HepG2 (cell line): Measurements from ENCODE around the gene ACAP2. TPM values are rescaled to one million over a fixed set of nuclear protein-coding genes. Genes with fewer than 3 reads are reported as not detected.

Experiments used
- ATF7 ChIP-seq, 2 experiments: fragments of 450-650 bp in 1 of 2; sonication (generic) in 1 of 2; formaldehyde crosslinking in 1 of 2; IDR thresholded peaks; 2 replicates each; pipeline versions ENCODE4 v1.4.0 to v1.6.1; 2016 to 2020; ENCODE audit warnings: antibody characterized with exemption in 1 of 2, mild to moderate bottlenecking in 1 of 2, missing genetic modification reagents in 1 of 2
- E2F5 ChIP-seq: sonication (generic); formaldehyde crosslinking; conservative IDR thresholded peaks from 2 replicates; pipeline ENCODE4 v1.4.0; 2020; ENCODE audit warnings: missing genetic modification reagents
- GABPB1 ChIP-seq: IDR thresholded peaks from 2 replicates; pipeline ENCODE4 v1.6.1; 2016; ENCODE audit warnings: mild to moderate bottlenecking, missing genetic modification reagents, moderate library complexity, missing compliant biosample characterization
- GMEB1 ChIP-seq: sonication (generic); formaldehyde crosslinking; IDR thresholded peaks from 2 replicates; pipeline ENCODE4 v1.5.1; 2020; ENCODE audit warnings: missing genetic modification reagents, mild to moderate bottlenecking, borderline replicate concordance
- HIVEP1 ChIP-seq: sonication (generic); formaldehyde crosslinking; IDR thresholded peaks from 2 replicates; pipeline ENCODE4 v1.4.0; 2020; ENCODE audit warnings: mild to moderate bottlenecking, missing genetic modification reagents
- HNRNPH1 ChIP-seq: fragments of 200-400 bp; formaldehyde crosslinking; optimal IDR thresholded peaks from 2 replicates; pipeline ENCODE3; 2017; ENCODE audit warnings: mild to moderate bottlenecking, low read depth, low read length
- KDM1A ChIP-seq: IDR thresholded peaks from 2 replicates; pipeline ENCODE4 v1.6.1; 2016; ENCODE audit warnings: missing compliant biosample characterization
- KLF12 ChIP-seq: sonication (generic); formaldehyde crosslinking; IDR thresholded peaks from 2 replicates; pipeline ENCODE4 v1.4.0; 2020; ENCODE audit warnings: missing genetic modification reagents, borderline replicate concordance
- MAFK ChIP-seq, 2 experiments: IDR thresholded peaks in 1 of 2; conservative IDR thresholded peaks in 1 of 2; 2 replicates each; pipeline ENCODE4 v1.6.1; 2011; ENCODE audit warnings: improper control_type of control experiment in 2 of 2, low read length in 2 of 2
- MLX ChIP-seq: IDR thresholded peaks from 2 replicates; pipeline ENCODE4 v1.6.1; 2016
- MXD3 ChIP-seq: IDR thresholded peaks from 2 replicates; pipeline ENCODE4 v1.6.1; 2016; ENCODE audit warnings: mild to moderate bottlenecking, missing biosample characterization, missing genetic modification reagents
- MYC ChIP-seq: sonication (generic); formaldehyde crosslinking; IDR thresholded peaks from 2 replicates; pipeline ENCODE4 v1.9.0; 2021; ENCODE audit warnings: missing genetic modification reagents, borderline replicate concordance
- NCOA5 ChIP-seq: sonication (generic); formaldehyde crosslinking; IDR thresholded peaks from 2 replicates; pipeline ENCODE4 v1.4.0; 2020; ENCODE audit warnings: missing genetic modification reagents
- PLSCR1 ChIP-seq: sonication (generic); formaldehyde crosslinking; IDR thresholded peaks from 2 replicates; pipeline ENCODE4 v1.5.0; 2020; ENCODE audit warnings: missing genetic modification reagents, mild to moderate bottlenecking, borderline replicate concordance
- POGZ ChIP-seq: sonication (generic); formaldehyde crosslinking; IDR thresholded peaks from 2 replicates; pipeline ENCODE4 v1.4.0; 2020; ENCODE audit warnings: mild to moderate bottlenecking, missing genetic modification reagents
- U2AF1 ChIP-seq: fragments of 200-400 bp; formaldehyde crosslinking; optimal IDR thresholded peaks from 2 replicates; pipeline ENCODE3; 2017; ENCODE audit warnings: mild to moderate bottlenecking, low read depth, low read length
- ZFP37 ChIP-seq: sonication (generic); formaldehyde crosslinking; IDR thresholded peaks from 2 replicates; pipeline ENCODE4 v1.4.0; 2020; ENCODE audit warnings: missing genetic modification reagents, borderline replicate concordance
- ZKSCAN8 ChIP-seq: IDR thresholded peaks from 2 replicates; pipeline ENCODE4 v1.6.1; 2016; ENCODE audit warnings: borderline replicate concordance, missing genetic modification reagents, missing compliant biosample characterization
- ZMYM2 ChIP-seq: sonication (generic); formaldehyde crosslinking; IDR thresholded peaks from 2 replicates; pipeline ENCODE4 v1.8.0; 2022; ENCODE audit warnings: mild to moderate bottlenecking, missing genetic modification reagents
- ZNF282 ChIP-seq: fragments of 450-650 bp; IDR thresholded peaks from 2 replicates; pipeline ENCODE4 v1.6.1; 2018; ENCODE audit not compliant: partially characterized antibody
- ZNF383 ChIP-seq: sonication (generic); formaldehyde crosslinking; IDR thresholded peaks from 2 replicates; pipeline ENCODE4 v1.4.0; 2020; ENCODE audit warnings: missing genetic modification reagents, mild to moderate bottlenecking, borderline replicate concordance
- ZNF430 ChIP-seq: sonication (generic); formaldehyde crosslinking; IDR thresholded peaks from 2 replicates; pipeline ENCODE4 v1.9.0; 2021; ENCODE audit warnings: mild to moderate bottlenecking, missing genetic modification reagents
- ZNF615 ChIP-seq: sonication (generic); formaldehyde crosslinking; IDR thresholded peaks from 2 replicates; pipeline ENCODE4 v1.5.0; 2020; ENCODE audit warnings: mild to moderate bottlenecking, missing genetic modification reagents, borderline replicate concordance
- ZNF747 ChIP-seq: sonication (generic); formaldehyde crosslinking; IDR thresholded peaks from 2 replicates; pipeline ENCODE4 v1.8.1; 2023; ENCODE audit warnings: missing genetic modification reagents, mild to moderate bottlenecking, borderline replicate concordance
- ZSCAN21 ChIP-seq: sonication (generic); formaldehyde crosslinking; IDR thresholded peaks from 2 replicates; pipeline ENCODE4 v1.8.0; 2022; ENCODE audit warnings: mild to moderate bottlenecking, missing genetic modification reagents, moderate library complexity, borderline replicate concordance
- polyA plus RNA-seq, 8 experiments: library from polyadenylated mRNA; depleted of rRNA in 3 of 8; stranded (reverse) in 7 of 8; unstranded in 1 of 8; fragments of >200 nt; fragmentation: Illumina TruSeq in 4 of 8; extraction: Trizol in 4 of 8; gene quantifications; 2 replicates each; pipeline versions ENCODE4 v1.2.1 to v1.2.3, GENCODE V29; 2011 to 2016; ENCODE audit warnings: low read depth in 4 of 8, missing spikeins in 1 of 8, mixed read lengths in 1 of 8; ENCODE audit not compliant: insufficient read depth in 1 of 8
- total RNA-seq, 5 experiments: library from RNA; depleted of rRNA; stranded (reverse); fragments of >200 nt; fragmentation: Illumina TruSeq; extraction: Trizol; gene quantifications; 2 replicates each; pipeline ENCODE4 v1.2.3, GENCODE V29; 2016; ENCODE audit warnings: low read depth in 1 of 5

Gene ACAP2
- total and polyA plus RNA-seq, 2 of the 13 experiments (the other 11 are each of a cell fraction or from before 2014, with no cell fraction given) = 7.3 to 23.9 TPM

GRCh38 chr3:195271410-195272243, 171.2 kb downstream of the ACAP2 start (continued):
- 0 out of 2 replicates have a peak, but pooled peaks have one; percentile 76 for TF ChIP-seq ZFP37 (CRISPR knock-in tag)
- TF ChIP-seq GABPB1 (CRISPR knock-in tag) = peak; percentile 79; the same call in 1 of the 2 replicates
- TF ChIP-seq ATF7 (IDR thresholded peaks at IDR 0.05) = no peak
- TF ChIP-seq ATF7 (CRISPR knock-in tag; IDR thresholded peaks at IDR 0.05) = no peak
- peak; percentile 63 for TF ChIP-seq GMEB1 (CRISPR knock-in tag)
- no peak; the same call in 1 of the 2 replicates for TF ChIP-seq PLSCR1 (CRISPR knock-in tag)
- TF ChIP-seq MAFK (conservative IDR thresholded peaks at IDR 0.05 in 1 of 2, IDR thresholded peaks at IDR 0.05 in 1 of 2; ENCODE audit: low read length in 2 of 2) = no peak
- 0 out of 2 replicates have a peak, but pooled peaks have one; percentile 44 for TF ChIP-seq ZNF747 (CRISPR knock-in tag)
- TF ChIP-seq U2AF1 = no peak
- peak; percentile 88 for TF ChIP-seq MLX (CRISPR knock-in tag)
- no peak for TF ChIP-seq ZNF383 (CRISPR knock-in tag)
- TF ChIP-seq MXD3 (CRISPR knock-in tag) = 0 out of 2 replicates have a peak, but pooled peaks have one; percentile 51
- peak; percentile 82; the same call in 1 of the 2 replicates for TF ChIP-seq ZKSCAN8 (CRISPR knock-in tag)
- peak; percentile 75 for TF ChIP-seq ZMYM2 (CRISPR knock-in tag)
- TF ChIP-seq NCOA5 = no peak
- peak; percentile 59; the same call in 1 of the 2 replicates for TF ChIP-seq ZNF430 (CRISPR knock-in tag)
- TF ChIP-seq MYC (CRISPR knock-in tag) = peak; percentile 74; the same call in 1 of the 2 replicates
- TF ChIP-seq ZNF282 = no peak
- no peak for TF ChIP-seq HNRNPH1
- TF ChIP-seq HIVEP1 = peak; percentile 81
- 0 out of 2 replicates have a peak, but pooled peaks have one; percentile 49 for TF ChIP-seq KDM1A (CRISPR knock-in tag)
- TF ChIP-seq KLF12 = 0 out of 2 replicates have a peak, but pooled peaks have one; percentile 40
- peak; percentile 95 for TF ChIP-seq POGZ (CRISPR knock-in tag)
- TF ChIP-seq ZSCAN21 (CRISPR knock-in tag) = no peak
- peak; percentile 51; the same call in 1 of the 2 replicates for TF ChIP-seq E2F5 (CRISPR knock-in tag)
- no peak for TF ChIP-seq ZNF615 (CRISPR knock-in tag)
